Neural progenitor cell (in vitro differentiated cells): Measurements from ENCODE around the gene ZFR2. TPM values are rescaled to one million over a fixed set of nuclear protein-coding genes. Genes with fewer than 3 reads are reported as not detected.

ENCODE experiments used
- DNase-seq: peaks from one replicate; pipeline ENCODE4 v3.0.0-alpha.2; 2016; ENCODE audit warnings: low spot score
- H2AFZ ChIP-seq: fragments of 200-600 bp; sonication (generic); replicated peaks from 2 replicates; pipeline ENCODE4 v1.6.1; 2016; ENCODE audit warnings: antibody characterized with exemption
- H3F3A ChIP-seq: fragments of 200-600 bp; sonication (generic); 2 replicates; pipeline ENCODE4 v1.6.1; 2016; ENCODE audit warnings: antibody characterized with exemption, low read depth
- H3K27ac ChIP-seq: fragments of 200-600 bp; sonication (generic); 2 replicates; pipeline ENCODE4 v1.5.1; 2016; ENCODE audit warnings: mild to moderate bottlenecking
- H3K27me3 ChIP-seq: fragments of 200-600 bp; sonication (generic); 2 replicates; pipeline ENCODE4 v1.6.1; 2016; ENCODE audit warnings: mild to moderate bottlenecking, moderate library complexity
- H3K36me3 ChIP-seq: fragments of 200-600 bp; sonication (generic); 2 replicates; pipeline ENCODE4 v1.5.1; 2016
- H3K4me1 ChIP-seq: fragments of 200-600 bp; sonication (generic); 2 replicates; pipeline ENCODE4 v1.6.1; 2016; ENCODE audit warnings: mixed run types
- H3K4me2 ChIP-seq: fragments of 200-600 bp; sonication (generic); 2 replicates; pipeline ENCODE4 v1.6.1; 2016
- H3K4me3 ChIP-seq: fragments of 200-600 bp; sonication (generic); 2 replicates; pipeline ENCODE4 v1.5.1; 2016
- H3K79me2 ChIP-seq: fragments of 200-600 bp; sonication (generic); 2 replicates; pipeline ENCODE4 v1.6.1; 2016; ENCODE audit warnings: low read depth
- H3K9ac ChIP-seq: fragments of 200-600 bp; sonication (generic); 2 replicates; pipeline ENCODE4 v1.6.1; 2016
- H3K9me3 ChIP-seq: fragments of 200-600 bp; sonication (generic); 2 replicates; pipeline ENCODE4 v1.5.1; 2016; ENCODE audit warnings: low read depth
- H4K20me1 ChIP-seq: fragments of 200-600 bp; sonication (generic); 2 replicates; pipeline ENCODE4 v1.6.1; 2016; ENCODE audit warnings: low read depth
- H3K27ac Mint-ChIP-seq: 3 replicates; pipeline ENCODE4 v1.8.0; 2021; ENCODE audit warnings: mixed read lengths
- H3K27me3 Mint-ChIP-seq: 2 replicates; pipeline ENCODE4 v1.8.0; 2022; ENCODE audit warnings: low read depth, mild to moderate bottlenecking, inconsistent platforms, moderate library complexity, mixed read lengths; ENCODE audit not compliant: insufficient read depth
- H3K36me3 Mint-ChIP-seq: 3 replicates; pipeline ENCODE4 v1.8.0; 2021; ENCODE audit warnings: mixed read lengths
- H3K4me1 Mint-ChIP-seq: 3 replicates; pipeline ENCODE4 v1.8.0; 2021; ENCODE audit warnings: mixed read lengths
- H3K4me3 Mint-ChIP-seq: 3 replicates; pipeline ENCODE4 v1.8.0; 2021; ENCODE audit warnings: mild to moderate bottlenecking, moderate library complexity, mixed read lengths
- H3K9me3 Mint-ChIP-seq: 3 replicates; pipeline ENCODE4 v1.8.0; 2020; ENCODE audit warnings: mixed read lengths
- EZH2 ChIP-seq: fragments of 200-600 bp; sonication (generic); IDR thresholded peaks from 2 replicates; pipeline ENCODE4 v1.6.1; 2017; ENCODE audit warnings: antibody characterized with exemption, mild to moderate bottlenecking, moderate library complexity
- EZH2phosphoT487 ChIP-seq: fragments of 200-600 bp; sonication (generic); IDR thresholded peaks from 2 replicates; pipeline ENCODE4 v1.6.1; 2017; ENCODE audit warnings: antibody characterized with exemption
- total RNA-seq: library from RNA; depleted of rRNA; stranded (reverse); fragments of >200 nt; gene quantifications from 2 replicates; pipeline ENCODE4 v1.2.3, GENCODE V29; 2015; ENCODE audit warnings: low replicate concordance
- TF ChIP-seq, protein P1 (sequence below): fragments of 200-600 bp; sonication (generic); IDR thresholded peaks from 2 replicates; pipeline ENCODE4 v1.5.1; 2017; ENCODE audit warnings: antibody characterized with exemption, mild to moderate bottlenecking

Gene ZFR2
- total RNA-seq, 1 donor from 2014 or later: 8.9 TPM

DNA sequence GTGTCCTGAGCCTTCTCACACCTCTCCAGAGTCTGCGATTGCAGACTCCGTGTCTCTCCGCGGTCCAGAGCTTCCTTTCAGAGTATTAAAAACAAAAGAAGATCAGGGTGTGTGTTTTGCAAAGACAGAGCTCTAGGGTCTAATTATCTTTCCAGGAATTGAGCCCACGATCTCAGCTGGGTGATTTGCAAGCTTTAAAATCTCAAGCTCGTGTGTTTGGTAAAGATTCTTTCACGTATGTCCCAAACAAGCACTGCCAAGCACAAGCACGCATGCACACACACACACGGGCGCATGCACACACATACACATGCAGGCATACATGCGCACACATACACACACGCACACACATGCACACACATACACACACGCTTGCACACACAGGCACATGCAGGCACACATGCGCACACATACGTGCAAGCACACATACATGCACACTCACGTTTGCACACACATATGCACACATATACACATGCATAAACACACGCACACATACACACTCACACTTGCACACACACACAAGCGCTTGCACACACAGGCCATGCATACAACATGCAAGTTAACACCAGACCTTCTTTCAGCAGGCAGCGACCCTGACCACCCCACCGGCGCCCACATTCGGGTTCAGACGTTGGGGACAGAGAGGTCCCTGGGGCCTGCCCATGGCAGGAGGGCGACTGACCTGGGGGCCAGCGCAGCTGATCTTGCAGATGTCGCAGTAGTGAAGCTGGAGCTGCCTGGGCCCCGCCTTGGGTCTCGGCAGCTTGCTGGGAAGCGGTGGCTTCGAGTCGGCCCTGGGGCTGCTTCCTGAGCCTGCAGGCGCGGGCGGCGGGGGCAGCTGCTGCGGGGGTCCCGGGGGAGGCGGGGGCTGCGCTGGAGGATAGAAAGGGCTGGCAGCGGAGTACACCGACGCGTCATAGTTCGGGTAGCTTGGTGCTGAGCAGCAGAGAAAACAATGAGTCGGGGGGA is 37.9 kb downstream of the ZFR2 start:
- Histone ChIP-seq H3K4me3 (no peak overlapping the region), H3K79me2 (no peaks in the 10 kb centered on the region), H3K27me3 (no peaks in the 10 kb centered on the region), H3K27ac (no peak overlapping the region), H3K4me1 (no peaks in the 10 kb centered on the region), H3K36me3 (no peaks in the 10 kb centered on the region), H3K9ac (no peak overlapping the region), H3K9me3 (no peaks in the 10 kb centered on the region), H3K4me2 (no peak overlapping the region), H2AFZ (no peak overlapping the region), H4K20me1 (no peaks in the 10 kb centered on the region), H3F3A (no peaks in the 10 kb centered on the region)
- Mint-ChIP-seq H3K4me3 (no peak overlapping the region), H3K27me3 (peaks cover 6% of the 10 kb centered on the region), H3K9me3 (no peaks in the 10 kb centered on the region), H3K36me3 (no peaks in the 10 kb centered on the region), H3K27ac (peak overlapping the region; percentile 27), H3K4me1 (peaks cover 12% of the 10 kb centered on the region)
- DNase-seq: no peak
- TF ChIP-seq EZH2phosphoT487: no peak
- TF ChIP-seq EZH2: no peak
- TF ChIP-seq, protein P1, sequence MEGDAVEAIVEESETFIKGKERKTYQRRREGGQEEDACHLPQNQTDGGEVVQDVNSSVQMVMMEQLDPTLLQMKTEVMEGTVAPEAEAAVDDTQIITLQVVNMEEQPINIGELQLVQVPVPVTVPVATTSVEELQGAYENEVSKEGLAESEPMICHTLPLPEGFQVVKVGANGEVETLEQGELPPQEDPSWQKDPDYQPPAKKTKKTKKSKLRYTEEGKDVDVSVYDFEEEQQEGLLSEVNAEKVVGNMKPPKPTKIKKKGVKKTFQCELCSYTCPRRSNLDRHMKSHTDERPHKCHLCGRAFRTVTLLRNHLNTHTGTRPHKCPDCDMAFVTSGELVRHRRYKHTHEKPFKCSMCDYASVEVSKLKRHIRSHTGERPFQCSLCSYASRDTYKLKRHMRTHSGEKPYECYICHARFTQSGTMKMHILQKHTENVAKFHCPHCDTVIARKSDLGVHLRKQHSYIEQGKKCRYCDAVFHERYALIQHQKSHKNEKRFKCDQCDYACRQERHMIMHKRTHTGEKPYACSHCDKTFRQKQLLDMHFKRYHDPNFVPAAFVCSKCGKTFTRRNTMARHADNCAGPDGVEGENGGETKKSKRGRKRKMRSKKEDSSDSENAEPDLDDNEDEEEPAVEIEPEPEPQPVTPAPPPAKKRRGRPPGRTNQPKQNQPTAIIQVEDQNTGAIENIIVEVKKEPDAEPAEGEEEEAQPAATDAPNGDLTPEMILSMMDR: no peak

DNA sequence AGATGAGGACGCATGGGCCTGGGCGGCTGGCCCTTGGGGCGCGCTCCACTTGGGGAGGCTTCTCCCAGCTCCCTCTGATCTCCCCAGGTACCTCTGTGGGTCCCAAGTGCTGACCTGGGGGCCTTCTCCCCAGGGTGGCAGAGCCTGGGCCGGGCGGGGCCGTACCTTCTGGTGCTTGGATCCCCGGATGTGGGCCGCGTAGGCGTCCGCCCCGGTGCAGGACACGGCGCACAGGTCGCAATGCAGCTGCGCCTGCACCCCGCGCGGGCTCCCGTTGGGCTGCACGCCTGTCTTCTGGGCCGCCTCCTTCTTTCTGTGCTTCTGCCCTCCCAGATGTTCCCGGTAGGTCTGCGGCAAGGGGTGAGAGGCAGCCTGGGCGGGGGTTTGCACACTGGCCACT is 41.5 kb downstream of the ZFR2 start:
- Histone ChIP-seq H3F3A (no peaks in the 10 kb centered on the region), H3K4me2 (no peak overlapping the region), H4K20me1 (peaks cover 2% of the 10 kb centered on the region), H3K27ac (no peak overlapping the region), H3K27me3 (peaks cover 5% of the 10 kb centered on the region), H2AFZ (no peak overlapping the region), H3K4me1 (no peaks in the 10 kb centered on the region), H3K4me3 (no peak overlapping the region), H3K9ac (no peak overlapping the region), H3K9me3 (no peaks in the 10 kb centered on the region), H3K79me2 (no peaks in the 10 kb centered on the region), H3K36me3 (no peaks in the 10 kb centered on the region)
- Mint-ChIP-seq H3K4me1 (peaks cover 7% of the 10 kb centered on the region), H3K36me3 (no peaks in the 10 kb centered on the region), H3K27me3 (peaks cover 8% of the 10 kb centered on the region), H3K4me3 (no peak overlapping the region), H3K9me3 (no peaks in the 10 kb centered on the region), H3K27ac (no peak overlapping the region)
- TF ChIP-seq, protein P1: no peak
- no peak for DNase-seq

DNA sequence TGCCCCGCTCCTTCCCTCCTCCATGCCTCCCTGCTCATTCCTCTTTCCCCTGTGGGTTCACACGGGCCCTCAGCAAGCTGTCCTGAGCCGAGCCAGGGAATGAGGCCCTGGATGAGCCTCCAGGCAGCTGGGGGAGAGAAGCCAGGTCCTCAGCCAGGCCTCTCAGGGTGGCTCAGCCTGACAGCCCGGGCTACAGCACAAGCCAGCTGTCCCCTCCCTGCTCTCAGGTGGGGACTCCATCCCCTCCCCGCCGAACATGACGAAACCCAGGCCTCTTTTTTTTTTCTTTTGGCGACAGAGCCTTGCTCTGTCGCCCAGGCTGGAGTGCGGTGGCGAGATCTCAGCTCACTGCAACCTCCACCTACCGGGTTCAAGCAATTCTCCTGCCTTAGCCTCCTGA is 42.7 kb downstream of the ZFR2 start:
- DNase-seq: no peak
- Histone ChIP-seq H3K4me1 (no peaks in the 10 kb centered on the region), H3K9ac (no peak overlapping the region), H3K4me3 (no peak overlapping the region), H2AFZ (no peak overlapping the region), H3K27ac (no peak overlapping the region), H3K27me3 (peaks cover 10% of the 10 kb centered on the region), H3K79me2 (no peaks in the 10 kb centered on the region), H3K9me3 (no peaks in the 10 kb centered on the region), H4K20me1 (peaks cover 2% of the 10 kb centered on the region), H3K4me2 (no peak overlapping the region), H3F3A (no peaks in the 10 kb centered on the region), H3K36me3 (no peaks in the 10 kb centered on the region)
- TF ChIP-seq EZH2phosphoT487: no peak
- TF ChIP-seq, protein P1: no peak
- no peak for TF ChIP-seq EZH2
- no peak overlapping the region for H3K4me3 Mint-ChIP-seq
- H3K27me3 Mint-ChIP-seq: peaks cover 9% of the 10 kb centered on the region
- H3K36me3 Mint-ChIP-seq: no peaks in the 10 kb centered on the region
- H3K4me1 Mint-ChIP-seq: peaks cover 7% of the 10 kb centered on the region
- no peak overlapping the region for H3K27ac Mint-ChIP-seq
- H3K9me3 Mint-ChIP-seq: no peaks in the 10 kb centered on the region
